HG02885 (cell line): ENCODE data around the gene RGS6.
A peak's percentile ranks its signal among the peaks of the same experiment; 100 is the strongest.
"Not testable (repeated sequence)": the region's sequence is repeated elsewhere in the genome, so short reads cannot be mapped to it uniquely, and the experiment has no call there.

Source experiments
- ATAC-seq: cut with Tn5 transposase; IDR thresholded peaks from one replicate; pipeline ENCODE4 v1.9.1; 2021; ENCODE audit warnings: mild to moderate bottlenecking; ENCODE audit not compliant: unreplicated experiment, poor library complexity

The RGS6 gene

DNA sequence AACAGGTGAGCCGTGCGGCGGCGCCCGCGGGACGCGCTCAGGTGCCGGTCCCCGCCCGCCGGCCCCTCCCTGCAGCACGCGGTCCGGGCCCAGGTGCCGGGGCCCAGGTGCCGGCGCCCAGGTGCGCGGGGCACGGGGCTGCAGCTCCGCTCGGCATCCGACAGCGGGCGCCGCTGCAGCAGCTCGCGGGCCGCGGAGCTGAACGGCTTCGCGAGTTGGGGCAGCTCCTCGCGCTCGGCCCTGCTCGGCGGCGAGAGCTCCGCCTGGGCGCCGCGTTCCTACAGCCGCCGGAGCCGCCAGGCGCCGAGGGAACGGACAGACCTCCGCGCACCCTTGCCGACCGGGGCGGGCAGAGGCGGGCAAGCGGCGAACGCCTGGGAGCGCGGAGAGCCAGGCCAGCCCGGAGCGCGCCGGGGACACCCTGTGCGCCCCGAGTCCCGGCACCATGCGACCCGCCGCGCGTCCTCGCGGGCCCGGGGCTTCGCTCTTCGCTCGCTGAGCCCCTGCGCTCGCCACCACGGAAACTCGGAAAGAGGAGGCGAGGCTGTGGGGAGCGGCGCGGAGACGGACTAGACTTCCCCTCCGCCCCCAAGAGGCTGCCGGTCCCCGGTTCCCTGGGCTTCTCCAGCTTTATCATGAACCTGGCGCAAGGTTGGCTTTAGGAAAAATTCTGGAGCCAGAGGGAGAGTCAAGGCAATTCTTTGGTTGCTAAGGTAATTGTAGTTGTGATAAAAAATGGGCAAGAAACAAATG lies at the start of gene RGS6:
TSS of gene RGS6 (plus strand) at position 201 of the 753 bp plus-strand sequence.
- ATAC-seq = peak; percentile 83

DNA sequence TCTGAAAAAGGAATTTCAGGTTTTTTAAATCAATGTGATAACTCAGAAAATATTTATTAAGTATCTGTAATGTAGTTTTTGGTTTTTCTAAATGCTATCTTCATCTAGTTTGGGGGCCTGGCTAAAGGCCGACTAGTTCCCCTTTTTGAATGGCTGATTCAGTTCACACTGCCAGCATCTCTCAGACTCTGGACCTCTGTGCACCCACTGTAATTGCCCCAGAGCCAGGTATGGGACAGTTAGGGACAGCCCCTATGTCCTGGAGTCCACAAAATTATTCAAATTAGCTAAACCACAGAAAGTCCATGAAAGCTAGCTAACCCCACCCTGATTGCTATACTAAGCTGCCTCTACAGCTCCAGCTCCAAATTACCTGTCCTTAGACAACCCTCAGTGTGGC lies 49.1 kb upstream of the RGS6 start:
- no peak for ATAC-seq

DNA sequence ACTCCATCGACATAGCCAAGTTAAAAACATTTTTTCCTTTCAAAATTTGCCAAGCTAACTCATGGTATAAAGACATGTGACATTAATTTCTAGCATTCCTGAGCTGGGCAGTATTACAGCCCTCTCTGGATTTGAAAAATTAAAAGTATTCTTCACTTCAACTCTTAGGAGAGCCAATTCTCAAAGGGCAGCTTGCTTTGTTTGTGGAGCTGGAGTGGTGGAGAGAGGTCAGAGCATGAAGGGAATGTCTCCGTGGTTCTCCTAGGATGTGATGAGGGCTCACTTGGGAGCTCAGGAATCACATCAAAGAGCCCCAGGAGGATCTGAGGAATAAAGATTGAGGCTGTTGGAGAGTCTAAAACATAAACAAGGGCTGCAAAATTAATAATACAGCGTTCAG lies 46.9 kb upstream of the RGS6 start:
- ATAC-seq = no peak

DNA sequence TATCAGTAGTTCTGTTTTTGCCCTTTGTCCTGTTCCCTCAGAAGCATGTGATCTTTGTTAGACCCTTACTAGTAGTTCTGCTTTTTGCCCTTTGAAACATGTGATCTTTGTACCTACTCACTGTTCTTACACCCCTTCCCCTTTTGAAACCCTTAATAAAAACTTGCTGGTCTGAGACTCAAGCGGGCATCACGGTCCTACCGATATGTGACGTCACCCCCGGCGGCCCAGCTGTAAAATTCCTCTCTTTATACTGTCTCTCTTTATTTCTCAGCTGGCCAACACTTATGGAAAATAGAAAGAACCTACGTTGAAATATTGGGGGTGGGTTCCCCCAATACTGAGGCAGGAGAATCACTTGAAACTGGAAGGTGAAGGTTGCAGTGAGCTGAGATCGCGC lies 44.4 kb upstream of the RGS6 start:
- not testable (repeated sequence) for ATAC-seq

DNA sequence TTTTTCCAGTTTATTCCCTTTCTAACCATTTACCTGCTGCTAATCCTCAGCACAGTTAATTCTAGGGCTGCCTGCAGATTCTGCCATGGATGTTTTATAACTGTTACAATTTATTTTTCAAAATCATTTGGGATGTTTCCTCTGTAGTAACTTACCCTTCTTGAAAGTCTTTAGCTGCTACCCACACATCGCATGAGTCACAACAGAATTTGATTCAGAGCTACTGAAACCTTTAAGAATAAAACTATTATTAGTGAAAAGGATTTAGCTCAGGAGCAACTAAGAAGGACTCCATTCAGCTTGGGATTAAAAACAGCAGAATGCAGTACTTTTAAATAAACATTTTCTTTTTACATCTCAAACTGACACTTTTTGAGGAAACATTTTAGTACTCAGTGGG lies 41.7 kb upstream of the RGS6 start:
- no peak for ATAC-seq

DNA sequence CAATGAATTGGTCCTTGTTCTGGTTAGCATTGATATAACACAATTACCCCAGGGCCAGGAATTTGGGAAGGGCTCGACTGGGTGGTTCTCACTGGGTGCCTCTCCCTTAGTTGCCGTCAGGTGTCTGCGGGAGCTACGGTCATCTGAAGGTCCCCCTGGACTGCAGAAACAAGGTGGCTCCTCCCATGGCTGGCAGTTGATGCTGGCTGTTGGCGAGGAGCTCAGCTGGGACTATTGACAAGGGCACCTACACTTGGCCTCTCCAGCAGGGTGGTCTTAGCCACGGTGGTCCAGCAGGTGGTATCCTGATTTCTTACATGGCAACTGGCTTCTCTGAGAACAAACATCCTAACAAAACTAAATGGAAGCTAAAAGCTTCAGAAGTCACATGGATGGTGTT lies 41.0 kb upstream of the RGS6 start:
- no peak for ATAC-seq

DNA sequence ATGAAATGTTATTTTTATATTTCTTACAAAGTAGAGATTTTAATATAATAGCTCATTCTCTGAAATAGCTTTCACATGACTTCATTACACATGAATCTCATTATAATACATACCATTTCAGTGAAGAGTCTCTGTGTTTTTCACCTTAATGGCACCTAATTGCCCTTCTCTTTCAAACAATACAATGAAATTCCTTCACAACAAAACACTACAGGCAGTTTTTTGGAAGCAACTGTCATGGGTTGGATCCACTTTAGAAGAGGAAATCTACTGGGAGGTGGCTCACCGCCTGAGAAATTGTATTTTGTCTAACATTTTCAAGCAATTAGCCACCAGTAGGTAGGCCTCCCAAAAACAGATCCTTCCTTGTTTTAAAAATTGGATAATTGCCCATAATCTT lies 40.3 kb upstream of the RGS6 start:
- ATAC-seq = no peak

DNA sequence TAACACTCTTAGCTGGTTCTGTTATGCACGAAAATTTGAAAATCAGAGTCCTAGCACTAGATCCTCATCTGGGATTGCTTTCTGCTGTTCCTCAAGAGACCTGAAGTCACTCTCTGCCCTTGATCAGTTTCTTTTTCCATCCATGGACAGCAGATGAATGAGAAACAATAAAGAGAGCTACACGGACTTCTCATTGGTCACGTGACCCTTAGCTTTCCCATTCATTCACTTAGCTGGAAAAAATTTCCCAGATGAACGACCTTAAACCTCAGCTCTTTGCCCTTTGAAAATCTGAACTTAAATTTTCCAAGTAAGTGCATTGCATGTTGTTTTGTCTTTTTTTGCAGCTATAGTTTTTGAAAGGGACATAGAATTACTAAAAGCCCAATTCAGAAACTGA lies 27.2 kb upstream of the RGS6 start:
- no peak for ATAC-seq

DNA sequence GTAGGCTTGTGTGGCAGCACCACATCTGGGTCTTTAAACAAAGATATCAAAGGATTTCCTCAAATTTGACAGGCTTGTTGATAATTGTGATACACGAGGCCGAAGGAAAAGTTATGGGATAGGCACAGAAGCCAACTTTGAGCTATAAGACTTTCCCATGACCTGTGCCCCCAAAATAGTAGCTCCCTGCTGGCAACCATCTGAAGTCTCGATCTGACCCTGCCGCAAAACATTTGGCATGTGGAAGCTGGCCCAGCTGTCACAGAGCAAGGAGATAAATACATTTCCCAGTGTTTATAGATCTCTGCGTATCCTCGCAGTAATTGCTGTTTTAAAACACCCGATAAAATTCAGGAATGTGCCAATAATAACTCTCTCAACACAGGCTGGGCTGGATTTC lies 26.4 kb upstream of the RGS6 start:
- no peak for ATAC-seq

DNA sequence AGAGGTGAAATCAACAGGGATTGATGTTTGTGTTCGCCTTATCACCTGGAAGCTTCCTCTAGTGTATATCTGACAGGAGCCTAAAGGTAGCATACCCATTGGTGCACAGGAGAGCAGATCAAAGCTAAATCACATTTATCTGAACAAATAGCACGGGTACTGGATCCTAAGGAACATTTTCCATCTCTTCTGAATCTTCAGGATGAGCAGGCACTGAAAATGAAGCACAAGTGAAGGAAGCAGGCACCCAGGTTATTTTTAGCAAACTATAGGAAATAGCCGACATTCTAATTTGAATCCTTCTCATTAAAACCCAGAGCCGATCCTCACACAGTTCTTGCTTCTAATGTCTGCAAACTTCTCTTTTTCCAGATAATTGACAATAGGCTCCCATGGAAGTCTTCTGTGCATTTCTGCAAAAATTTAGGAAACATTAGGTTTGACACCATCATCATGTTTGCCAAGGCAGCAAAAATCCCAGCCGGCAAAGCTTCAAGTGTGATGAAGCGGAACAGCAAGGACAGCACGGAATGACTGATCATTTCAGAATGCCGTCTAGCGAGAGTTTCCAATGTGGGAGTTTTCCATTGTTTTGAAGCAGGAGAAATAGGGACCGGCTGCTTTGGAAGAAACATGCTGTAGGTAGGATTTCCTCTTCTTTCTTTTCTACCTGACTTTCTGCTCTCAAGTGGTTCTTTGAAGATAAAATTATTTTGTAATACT lies 24.3 kb upstream of the RGS6 start:
- no peak for ATAC-seq

DNA sequence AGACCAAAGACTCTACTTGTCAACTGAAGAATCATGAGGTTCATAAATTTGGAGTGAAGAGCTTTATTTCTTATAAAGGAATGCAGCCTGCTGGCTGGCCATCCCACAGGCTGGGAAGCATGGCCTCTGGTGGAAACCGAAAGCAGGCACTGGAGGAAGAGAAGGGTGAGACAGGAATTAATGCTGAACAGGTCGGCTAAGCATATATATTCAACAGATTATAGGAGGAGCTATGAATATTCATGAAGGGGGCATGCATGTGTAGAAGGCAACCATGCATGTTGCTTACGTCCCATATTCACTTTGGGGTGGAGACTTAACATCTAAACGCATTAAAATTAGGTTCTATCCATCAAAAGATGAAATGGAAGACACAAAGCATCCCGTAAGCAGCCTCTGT lies 20.6 kb upstream of the RGS6 start:
- ATAC-seq = no peak

DNA sequence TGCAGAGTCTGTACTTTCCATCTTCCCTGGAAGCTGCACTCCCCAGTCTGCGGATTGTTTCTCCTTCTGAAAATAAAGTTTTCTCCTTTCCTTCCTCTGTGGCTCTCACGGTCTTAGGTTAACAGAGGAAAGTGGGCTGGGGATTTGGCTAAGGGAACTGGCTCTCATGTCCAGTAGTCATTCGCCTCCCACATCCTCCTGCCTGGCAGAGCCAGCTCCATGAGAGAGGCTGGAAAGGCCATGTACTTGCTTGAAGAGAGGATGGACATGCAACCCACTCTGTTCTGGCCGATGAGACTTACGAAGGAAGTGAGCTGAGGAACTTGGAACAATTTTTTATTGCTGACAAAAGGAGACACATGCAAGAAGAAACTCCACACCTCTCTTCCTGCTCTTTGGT lies 18.9 kb upstream of the RGS6 start:
- ATAC-seq = no peak

DNA sequence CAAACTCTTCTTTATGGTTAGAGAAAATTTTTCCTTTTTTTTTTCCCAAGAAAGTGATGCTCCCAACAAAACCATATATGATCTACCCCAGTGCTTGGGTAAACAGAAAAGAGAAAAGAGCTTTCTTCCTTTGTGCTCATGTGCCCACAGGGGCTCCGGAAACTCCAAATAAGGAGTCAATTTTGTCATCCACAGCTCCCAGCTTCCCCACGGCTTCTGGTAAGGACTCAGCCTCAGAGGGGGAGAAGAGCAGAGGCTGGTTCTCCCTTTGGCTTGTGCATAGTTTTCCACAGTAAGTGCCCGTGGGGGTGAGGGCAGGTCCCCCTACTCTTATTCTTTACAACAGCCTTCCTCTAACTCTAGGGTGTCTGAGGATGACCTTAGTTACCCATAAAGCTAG lies 13.3 kb upstream of the RGS6 start:
- no peak for ATAC-seq

DNA sequence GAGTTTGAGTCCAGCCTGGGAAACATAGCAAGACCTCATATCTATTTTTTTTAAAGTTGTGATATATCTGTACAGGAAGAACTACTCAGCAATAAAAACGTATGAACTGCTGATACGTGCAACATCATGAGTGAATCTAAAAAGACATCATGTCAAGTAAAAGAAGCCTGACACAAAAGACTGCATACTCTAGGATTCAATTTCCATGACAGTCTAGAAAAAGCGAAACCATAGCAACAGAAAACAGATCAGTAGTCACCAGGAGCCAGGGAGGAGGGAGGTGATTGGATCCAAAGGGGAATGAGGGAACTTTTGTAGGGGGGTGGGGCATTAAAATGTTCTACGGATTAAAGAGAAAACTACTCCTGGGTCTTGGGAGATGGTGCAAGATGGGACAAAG lies 8.7 kb upstream of the RGS6 start:
- ATAC-seq = no peak

DNA sequence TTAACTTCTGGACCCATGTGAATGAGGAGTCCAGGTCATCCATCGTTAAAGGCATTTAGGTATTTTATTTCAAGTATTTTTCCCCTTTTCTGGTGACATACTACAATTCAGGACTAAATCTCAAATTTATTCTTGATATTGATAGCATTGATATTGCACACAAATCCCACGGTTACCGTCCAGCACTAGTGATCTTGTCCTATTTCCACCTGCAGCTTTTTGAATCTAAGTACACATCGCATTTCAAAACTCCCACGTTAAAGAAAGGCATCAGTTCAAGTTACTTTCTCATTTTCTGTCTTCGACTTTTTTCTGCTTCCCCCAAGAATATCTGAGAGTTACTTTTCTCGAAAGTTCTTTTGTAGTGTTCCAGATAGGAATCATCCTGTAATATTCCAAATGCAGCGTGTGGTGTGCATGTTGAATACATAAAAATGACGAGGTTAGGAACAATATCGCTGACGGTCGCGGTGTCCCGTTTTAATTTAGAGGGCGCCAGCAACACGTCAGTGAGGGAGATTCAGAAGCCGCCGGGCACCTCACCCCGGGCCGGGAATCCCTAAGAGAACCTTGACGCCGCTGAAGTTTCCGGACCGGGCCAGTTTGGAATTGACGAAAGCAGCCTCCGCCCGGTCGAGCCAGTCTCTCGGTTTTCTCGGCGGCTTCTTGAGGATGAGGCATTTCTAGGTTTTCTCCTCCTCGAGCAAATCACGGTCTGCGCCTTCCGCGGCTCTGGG lies 569 bp upstream of the RGS6 start:
- no peak for ATAC-seq

DNA sequence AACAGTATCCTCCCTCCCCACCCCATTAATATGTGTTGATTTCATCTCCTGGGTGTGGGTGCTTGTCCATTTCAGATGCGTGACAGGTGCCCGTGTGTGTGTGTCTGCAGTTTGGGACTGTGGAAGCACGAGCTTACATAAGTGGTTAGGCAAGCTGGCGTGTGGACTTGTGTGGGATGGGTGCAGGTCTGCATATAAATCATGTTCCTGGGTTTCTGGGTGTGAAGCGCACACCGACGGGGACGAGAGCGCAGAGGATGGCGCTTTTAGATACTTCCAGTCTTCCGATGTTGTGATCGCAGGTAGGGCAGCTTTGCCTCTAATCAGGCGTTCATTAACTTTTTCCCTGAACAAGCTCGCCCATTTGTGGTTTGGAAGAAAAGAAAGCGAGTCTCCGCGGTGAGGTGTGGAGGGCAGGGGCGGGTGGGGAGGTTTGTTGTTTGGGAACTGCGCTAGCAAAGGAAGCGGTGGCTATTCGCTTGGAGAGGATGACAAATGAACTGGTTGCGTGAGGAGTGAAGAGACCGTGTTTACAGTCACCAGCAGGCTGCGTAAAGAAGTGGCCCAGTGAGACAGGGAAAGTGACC lies 865 bp downstream of the RGS6 start:
- no peak for ATAC-seq

DNA sequence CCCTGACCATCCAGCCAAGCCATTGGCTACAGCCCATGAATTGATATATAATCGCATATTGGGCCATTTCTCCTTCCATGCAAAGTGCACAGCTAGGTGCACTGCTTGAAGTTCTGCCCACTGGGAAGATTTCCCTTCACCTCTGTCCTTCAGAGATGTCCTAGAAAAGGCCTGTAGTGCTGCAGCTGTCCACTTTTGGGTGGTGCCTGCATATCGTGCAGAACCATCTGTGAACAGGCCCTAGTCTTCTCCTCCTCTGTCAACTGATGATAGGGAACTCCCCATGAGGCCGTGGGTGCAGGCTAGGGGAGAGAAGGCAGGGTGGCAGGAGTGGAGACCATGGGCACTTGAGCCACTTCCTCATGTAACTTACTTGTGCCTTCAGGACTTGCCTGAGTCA lies 6.0 kb downstream of the RGS6 start:
- ATAC-seq = not testable (repeated sequence)

DNA sequence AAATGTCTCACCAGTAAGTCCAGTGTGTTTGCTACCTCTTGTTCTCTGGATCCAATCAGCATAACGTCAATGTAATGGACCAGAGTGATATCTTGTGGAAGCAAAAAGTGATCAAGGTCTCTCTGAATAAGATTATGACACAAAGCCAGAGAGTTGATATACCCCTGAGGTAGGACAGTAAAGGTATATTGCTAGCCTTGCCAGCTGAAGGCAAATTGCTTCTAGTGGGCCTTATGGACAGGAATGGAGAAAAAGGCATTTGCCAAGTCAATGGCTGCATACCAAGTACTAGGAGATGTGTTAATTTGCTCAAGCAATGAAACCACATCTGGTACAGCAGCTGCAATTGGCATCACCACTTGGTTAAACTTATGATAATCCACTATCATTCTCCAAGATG lies 7.1 kb downstream of the RGS6 start:
- not testable (repeated sequence) for ATAC-seq

DNA sequence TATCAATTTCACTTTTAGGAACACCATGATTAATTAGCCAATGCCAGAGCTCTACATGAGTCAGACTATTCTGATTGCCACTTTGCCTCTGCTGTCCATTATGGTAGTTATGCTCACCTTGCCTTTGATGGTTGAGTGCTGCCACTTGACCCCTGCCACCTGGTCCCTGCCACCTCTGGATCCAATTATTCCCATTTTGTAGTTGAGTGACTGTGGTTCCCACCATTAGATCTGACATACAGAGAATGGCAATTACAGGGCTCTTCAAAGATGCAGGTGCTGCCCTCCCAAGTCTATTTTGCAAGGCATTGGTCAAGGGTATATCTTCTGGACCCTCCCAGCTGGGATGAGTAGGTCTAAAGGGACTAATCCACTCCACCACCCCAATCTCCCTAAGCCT lies 8.3 kb downstream of the RGS6 start:
- ATAC-seq = not testable (repeated sequence)

DNA sequence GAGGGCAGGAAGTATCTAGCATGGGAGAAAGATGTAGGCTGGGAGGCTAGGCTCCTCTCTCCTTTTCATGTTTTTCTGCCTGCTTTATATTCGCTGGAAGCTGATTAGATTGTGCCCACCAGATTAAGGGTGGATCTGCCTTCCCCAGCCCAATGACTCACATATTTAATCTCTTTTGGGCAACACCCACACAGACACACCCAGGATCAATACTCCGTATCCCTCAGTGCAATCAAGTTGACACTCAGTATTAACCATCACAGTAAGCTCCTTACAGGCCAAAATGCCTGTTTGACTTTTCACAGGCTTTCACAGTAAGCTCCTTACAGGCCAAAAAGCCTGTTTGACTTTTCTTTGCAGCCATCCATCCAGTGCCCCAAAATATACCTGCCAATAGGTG lies 9.4 kb downstream of the RGS6 start:
- not testable (repeated sequence) for ATAC-seq
